ENCODE results near the gene SBK2.

The SBK2 gene

GRCh38 chr19:55554741-55555152 is 17.8 kb upstream of the SBK2 start:
- DNase-seq = no peak

DNA sequence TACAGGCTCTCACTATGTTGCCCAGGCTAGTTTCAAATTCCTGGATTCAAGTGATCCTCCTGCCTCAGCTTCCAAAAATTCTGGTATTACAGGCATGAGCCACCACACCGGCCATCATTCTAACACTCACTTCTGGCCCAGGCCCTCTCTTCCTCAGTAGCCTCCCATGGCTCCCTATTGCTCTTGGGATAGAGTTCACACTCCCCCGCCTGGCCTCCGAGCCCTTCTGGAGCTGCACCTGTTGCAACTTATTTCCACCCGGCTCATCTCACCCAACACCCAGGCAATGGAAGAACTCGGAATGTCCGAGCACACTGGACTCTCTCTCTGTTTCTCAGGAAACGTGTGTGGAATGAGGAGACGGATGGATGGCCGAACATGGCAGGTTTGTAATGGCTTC is 17.4 kb upstream of the SBK2 start:
- DNase-seq = no peak

DNA sequence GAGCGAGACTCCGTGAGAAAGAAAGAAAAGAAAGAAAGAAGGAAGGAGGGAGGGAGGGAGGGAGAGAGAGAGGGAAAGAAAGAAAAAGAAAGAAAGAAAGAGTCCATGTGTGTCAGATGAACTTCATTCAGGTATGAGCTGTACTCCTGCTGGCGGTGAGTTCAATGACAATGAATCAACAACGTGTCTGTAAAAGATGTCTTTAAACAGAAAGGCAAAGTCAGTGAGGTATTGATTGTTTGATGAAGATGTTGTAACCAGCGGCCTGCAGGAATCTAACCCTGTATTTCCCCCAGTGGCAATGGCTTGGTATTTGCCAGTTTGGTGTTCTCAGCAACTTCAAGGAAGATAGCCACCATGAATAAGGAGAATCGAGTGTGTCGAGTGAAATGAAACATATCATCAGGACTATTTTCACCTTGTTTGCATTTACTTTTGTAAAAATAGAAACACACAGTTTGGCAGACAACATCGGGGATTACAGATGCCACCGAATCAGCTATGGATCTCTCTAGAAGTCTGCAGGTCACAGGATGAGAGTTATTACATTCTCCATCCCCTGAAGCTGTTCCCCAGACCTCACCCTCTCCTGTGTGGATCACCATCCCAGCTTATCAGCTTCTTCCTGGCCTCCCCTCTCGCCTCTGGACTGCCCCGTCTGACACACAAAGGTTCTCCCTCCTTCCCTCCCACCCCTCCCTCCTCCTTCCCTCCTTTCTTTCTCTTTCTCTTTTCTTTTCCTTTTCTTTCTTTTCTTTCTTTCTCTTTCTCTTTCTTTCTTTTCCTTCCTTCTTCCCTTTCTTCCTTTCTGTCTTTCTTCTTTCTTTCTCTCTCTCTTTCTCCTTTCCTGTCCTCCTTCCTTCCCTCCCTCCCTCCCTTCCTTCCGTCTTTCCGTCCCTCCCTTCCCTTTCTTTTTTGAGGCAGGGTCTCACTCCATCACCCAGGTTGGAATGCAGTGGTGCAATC is 16.6 kb upstream of the SBK2 start:
- DNase-seq = no peak

GRCh38 chr19:55552620-55553019 is 15.7 kb upstream of the SBK2 start:
- no peak for DNase-seq

GRCh38 chr19:55552206-55552605 is 15.3 kb upstream of the SBK2 start:
- no peak for DNase-seq

- DNase-seq = no peak
These were observed 13.4 kb upstream of the SBK2 start for GRCh38 chr19:55550321-55550650.

- no peak for DNase-seq
These were observed 12.8 kb upstream of the SBK2 start for GRCh38 chr19:55549500-55550320.

DNA sequence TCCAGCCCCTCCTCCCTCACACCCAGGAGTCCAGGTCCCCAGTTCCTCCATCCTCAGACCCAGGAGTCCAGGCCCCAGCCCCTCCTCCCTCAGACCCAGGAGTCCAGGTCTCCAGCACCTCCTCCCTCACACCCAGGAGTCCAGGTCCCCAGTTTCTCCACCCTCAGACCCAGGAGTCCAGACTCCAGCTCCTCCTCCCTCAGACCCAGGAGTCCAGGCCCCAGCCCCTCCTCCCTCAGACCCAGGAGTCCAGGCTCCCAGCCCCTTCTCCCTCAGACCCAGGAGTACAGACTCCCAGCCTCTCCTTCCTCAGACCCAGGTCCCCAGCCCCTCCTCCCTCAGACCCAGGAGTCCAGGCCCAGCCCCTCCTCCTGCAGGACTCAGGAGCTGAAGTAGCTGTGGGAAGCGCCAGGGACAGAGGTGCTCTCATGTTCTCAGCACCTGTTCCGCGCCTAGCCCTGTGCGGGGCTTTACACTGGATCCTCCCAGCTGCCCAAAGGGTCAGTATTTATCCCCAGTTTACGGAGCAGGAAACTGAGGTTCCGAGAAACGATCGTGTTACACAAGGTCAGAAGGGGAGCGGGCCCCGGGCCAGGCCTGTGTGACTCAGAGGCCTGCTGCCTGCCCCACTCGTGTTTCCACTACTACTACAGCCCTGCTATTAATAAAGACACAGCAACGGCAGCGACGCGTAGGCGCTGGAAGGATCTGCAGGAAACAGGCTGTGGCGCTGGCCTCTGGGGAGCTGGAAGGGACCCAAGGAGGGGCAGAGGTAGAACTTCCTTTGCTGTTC is 10.1 kb upstream of the SBK2 start:
- DNase-seq = peak in 7 of 56 donors; percentile 1 to 34 (median 9)

DNA sequence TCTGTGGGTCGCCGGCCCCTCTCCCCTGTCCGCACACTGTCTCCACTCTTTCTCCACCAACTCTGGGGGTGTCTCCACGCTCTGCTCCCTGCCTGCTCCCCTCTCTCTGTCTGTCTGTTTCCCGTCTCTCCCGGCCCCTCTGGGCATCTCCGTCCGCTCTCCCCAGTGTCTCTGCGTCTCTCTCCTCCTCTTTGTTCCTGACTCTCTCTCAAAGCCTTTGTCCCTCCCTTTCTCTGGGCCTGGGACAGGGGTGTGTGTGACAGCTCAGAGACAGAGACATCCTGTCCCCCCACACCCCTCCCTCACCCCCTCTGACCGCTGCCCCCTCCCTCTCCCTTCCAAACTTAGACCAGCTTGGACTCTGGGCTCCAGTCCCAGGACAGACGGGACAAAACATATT is 9.1 kb upstream of the SBK2 start:
- DNase-seq = no peak

DNA sequence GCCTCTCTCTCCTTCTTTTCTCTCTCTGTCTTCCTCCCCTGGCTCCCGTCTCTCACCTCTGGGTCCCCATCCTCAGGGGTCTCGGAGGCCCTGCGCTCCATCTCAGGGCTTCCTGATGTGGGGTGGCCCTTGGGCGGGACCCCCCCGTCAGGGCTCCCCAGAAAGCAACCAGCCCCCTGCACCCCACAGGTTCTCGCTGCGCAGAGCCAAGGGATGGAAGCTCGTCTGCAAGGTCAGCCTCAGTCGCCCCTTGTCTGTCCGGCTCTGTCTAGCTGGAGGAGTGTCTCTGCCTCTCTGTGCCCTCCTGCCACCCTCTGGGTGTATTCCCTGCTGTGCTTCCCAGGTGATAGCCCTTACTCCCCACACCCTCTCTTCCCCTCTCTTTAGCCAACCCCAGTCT is 8.5 kb upstream of the SBK2 start, which contains the start of gene SBK3:
TSS of gene SBK3 (minus strand) at position 101 of the 400 bp plus-strand sequence. CDS start at position 101, 0 bp downstream.
- no peak for DNase-seq

- DNase-seq = no peak
These were observed 8.0 kb upstream of the SBK2 start for GRCh38 chr19:55544776-55545439.

- DNase-seq = no peak
These were observed 7.1 kb upstream of the SBK2 start for GRCh38 chr19:55544014-55544413.

GRCh38 chr19:55543567-55543966 is 6.6 kb upstream of the SBK2 start:
- DNase-seq = no peak

GRCh38 chr19:55542292-55542855 is 5.4 kb upstream of the SBK2 start:
- DNase-seq = no peak

DNA sequence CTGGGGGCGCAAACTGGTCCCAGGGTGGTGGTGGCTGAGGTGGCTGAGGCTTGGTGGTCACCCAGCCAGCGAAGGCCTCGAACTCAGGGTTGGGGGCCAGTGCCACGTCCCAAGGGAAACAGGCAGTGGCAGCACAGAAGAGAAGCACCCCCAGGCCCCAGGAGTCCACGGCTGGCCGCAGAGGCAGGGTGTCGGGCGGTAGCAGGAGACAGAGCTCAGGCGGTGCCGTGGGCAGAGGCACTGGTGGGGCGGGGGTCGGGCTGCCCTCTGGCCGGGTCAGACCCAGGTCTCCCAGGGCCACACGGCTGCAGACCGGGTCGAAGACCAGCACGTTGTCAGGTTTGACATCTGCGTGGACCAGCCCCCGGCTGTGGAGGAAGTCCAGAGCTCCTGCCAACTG is 4.2 kb upstream of the SBK2 start:
- DNase-seq = no peak

DNA sequence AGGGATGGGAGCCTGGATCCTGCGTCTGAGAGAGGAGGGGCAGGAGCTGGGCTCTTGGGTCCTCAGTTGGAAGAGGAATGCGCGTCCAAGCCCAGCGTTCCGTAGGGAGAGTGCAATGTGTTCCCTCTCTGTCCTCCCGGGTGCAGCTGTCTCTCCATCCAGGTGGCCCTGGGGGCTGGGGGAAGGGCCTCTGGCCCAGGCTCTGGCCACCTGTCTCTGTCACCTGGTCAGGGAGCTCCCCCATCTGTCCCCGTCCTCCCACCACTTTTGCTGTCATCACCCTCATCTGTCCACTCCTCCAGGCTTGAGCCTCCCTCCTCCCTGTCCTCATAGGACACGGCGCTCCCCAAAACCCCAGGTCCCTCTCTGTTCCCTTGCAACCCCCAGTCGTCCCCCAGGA is 3.7 kb upstream of the SBK2 start:
- DNase-seq = no peak

DNA sequence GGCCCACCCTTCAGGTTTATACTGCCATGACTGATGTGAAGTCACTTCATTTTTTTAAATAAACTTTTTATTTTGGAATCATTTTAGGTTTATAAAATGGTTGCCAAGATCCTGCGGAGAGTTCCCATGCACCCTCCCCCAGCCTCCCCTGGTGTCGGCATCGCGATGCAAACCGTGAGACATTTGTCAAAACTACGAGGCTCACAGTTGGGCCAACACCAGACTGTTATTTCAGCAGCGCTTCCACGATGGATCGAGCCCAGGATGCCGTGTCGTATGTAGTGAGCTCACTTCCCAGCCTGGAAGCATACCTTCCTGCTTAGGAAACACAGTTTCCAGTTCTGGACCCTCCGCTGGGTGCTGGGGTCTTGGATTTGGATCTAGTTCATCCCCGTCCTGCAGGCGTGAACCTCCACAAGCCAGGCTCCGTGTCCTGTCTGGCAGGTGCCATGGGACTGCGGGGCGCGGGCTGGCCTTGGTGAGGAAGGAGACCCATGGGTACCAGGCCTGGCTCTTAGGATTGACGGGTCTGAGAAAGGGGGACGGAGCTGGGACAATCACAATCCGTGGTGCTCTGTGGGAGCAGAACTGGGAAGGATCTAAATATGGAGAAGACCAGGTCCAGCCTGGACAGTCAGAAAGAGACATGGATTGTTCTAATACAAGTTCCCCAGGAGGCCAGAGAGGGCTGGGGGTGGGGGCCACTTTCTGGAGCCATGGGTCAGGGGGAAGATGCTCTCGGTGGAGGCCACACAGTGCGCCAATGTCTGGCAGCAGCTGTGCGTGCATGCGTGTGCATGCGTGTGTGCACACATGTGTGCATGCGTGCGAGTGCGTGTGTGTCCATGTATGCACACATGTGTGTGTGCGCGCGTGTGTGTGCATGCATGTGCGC is 2.4 kb upstream of the SBK2 start:
- DNase-seq = no peak

- no peak for DNase-seq
These were observed 1.2 kb upstream of the SBK2 start for GRCh38 chr19:55538132-55538531.

- DNase-seq = no peak
These were observed 793 bp upstream of the SBK2 start for GRCh38 chr19:55537741-55538111.

DNA sequence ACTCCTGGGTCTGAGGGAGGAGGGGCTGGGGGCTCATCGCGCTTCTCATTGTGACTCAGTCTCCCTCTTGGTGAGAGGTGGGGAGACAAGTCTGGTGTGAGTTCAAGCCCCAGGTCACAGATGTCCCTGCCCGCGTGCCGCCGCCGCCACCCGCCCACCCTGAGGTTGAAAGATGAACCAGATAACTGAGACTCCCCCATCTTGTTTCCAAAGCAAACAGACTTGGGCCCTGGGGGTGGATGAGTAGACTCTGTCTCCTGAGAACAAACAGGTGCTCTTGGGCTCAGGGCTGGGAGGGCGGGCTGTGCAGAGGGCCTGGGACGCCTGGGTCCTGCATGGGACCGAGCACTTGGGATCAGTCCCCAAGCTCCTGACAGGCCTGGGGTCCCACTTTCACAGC is 567 bp downstream of the SBK2 start:
- DNase-seq = no peak
